GM18498 (cell line): ENCODE results near the gene MED27.
"Not testable (repeated sequence)": the region's sequence is repeated elsewhere in the genome, so short reads cannot be mapped to it uniquely, and the experiment has no call there.

Experiments
- ATAC-seq: cut with Tn5 transposase; IDR thresholded peaks from one replicate; pipeline ENCODE4 v1.9.1; 2021; ENCODE audit warnings: mild to moderate bottlenecking, moderate library complexity; ENCODE audit not compliant: unreplicated experiment

The MED27 gene

DNA sequence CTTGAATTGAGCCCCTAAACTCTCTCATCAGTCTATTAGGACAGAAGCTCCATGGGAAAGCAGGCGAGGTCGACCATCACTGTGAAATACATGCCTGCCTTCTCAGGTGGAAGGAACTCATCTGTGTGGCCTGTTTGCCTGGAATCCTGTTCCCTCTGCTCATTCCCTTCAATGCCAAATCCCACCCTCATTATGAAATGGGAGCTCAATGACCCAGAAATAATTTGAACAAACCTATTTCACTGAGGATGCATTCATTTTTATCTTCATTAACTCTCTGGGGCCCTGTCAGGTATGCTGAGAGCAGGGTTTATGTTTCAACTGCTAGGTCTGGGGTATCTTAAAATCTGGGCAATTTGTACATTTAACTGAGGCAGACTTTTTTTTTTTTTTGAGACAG lies 142.2 kb downstream of the MED27 start:
- ATAC-seq: no peak

DNA sequence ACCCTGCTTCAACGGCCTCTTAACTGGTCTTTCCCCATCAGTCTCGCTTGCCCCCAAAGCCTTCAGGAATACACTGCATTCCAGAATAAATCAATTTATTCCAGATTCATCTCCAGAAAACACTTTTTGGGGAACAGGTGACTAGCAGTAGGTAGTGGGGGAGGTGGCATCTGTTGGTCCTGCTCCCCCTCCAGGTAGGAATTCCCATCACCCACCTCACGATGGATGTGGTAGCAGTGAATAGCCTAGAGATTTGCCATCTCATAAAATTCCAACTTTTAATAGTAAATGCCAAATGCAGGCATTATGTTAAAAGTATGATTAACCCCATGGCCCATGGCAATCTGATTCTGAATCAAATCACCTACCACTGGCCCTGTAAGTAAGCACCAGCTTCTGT lies 142.7 kb downstream of the MED27 start:
- ATAC-seq: no peak

DNA sequence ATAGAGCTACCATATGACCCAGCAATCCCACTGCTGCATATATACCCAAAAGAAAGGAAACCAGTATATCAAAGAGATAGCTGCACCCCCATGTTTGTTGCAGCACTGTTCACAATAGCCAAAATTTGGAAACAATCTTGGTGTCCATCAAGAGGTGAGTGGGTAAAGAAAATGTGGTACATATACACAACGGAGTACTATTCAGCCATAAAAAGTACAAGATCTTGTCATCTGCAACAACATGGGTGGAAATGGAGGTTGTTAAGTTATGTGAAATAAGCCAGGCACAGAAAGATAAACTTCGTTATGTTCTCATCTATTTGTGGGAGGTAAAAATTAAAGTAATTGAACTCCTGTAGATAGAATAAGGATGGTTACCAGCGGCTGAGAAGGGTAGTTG lies 145.0 kb downstream of the MED27 start:
- no peak for ATAC-seq

DNA sequence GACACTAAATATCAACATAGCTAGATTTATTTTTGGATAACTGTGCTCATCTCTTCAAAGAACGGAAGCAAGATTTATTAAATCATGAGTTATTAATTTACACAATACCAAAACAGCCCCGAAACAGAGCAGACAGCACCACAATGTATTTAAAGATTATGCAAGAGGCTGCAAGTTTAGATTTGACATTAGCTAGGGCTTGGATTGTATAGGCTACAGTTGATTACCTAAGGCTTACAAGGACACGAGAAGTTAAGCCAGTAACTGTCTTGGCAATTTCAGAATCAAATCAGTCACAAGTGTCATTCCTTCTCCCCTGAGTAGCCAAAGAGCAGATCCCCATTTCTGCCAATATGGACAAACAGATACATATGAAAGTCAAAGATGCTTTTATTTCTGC lies 152.6 kb downstream of the MED27 start:
- no peak for ATAC-seq

DNA sequence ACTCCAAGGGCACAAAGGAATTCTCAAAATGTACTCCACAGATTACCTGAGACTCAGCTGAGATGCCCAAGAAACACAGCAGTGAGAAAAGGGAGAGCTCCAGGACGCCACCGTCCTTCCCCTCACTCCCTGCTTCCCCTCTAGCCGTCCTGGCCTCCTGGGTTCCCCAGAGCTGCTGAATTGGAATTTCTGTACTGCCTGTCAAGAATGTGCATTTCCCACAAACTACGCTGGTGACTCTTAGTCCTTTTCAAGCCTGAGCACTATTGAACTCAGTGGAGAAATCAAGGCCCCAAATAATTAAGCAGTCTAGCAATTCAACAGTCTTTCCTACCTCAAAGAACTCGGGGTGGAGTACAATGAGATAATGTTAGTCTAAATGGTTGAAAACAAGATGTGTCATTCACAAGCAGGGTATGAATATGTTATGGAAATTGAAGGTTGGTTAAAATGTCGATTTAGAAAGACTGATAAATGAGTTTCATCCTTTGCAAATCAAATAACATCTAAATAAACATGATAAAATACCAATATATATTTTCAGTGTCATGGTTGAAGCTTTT lies 153.2 kb downstream of the MED27 start:
- no peak for ATAC-seq

DNA sequence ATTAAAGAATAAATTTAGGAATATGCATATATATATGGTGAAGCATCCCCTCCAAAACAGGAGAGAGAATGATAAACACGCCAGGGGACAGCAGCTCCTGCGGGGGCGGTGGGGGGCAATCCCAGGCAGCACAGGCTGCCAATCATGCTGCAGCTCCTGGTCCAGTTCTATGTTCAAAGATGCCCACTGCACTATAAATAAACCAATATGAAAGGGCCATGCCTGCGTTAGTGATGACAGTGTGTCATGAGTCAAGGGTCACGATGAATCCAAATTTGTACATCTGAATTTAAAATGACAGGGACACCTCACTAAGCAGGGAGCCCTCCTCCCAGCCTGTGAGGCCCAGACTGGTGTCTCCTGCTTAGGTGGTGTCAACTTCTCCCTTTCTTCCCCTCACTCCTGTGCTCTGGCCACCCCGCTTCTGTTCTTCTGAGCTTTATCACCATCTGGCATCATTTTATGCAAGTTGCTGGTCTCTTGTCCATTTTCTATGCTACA lies 153.9 kb downstream of the MED27 start:
- no peak for ATAC-seq

DNA sequence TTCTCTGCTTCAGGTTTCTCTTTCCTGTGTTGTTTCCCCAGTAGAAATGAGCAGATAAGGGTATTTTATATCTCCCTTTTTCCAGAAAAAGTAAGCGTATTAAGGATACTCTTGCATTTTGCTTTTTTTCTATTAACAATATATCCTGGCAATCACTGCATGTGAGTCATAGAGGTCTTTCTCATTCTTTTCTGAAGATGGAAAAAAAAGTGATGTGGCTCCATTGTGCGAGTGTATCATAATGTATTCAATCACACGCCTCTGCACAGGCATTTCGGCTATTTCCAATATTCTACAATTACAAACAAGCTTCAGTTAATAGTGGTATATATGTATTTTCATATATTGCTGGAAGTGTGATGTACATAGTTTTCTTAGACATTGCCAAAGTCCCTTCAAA lies 155.9 kb downstream of the MED27 start:
- ATAC-seq: no peak

DNA sequence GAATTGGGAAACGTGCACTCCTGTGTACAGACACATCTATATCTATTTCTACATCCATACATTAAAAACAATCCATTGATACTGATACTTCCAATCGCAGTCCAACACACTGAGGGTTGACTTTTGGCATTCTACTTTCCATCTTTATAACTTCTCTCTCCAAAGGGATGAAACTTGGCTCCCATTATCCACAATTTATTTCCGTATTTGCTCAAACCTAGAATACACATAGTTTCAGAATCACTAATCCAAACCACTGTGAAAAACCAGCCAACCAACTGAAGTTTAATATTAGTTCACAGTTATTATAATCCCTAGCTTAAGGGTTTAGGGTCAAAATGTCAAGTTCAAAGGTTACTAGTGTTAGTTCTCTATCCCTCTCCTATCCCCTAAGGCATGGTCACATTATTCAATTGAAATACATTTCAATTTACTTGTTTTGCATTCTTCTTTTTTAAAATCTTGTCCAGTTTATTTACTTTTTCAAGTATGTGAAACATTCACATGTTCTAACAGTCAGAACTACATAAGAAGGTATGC lies 156.5 kb downstream of the MED27 start:
- ATAC-seq: no peak

DNA sequence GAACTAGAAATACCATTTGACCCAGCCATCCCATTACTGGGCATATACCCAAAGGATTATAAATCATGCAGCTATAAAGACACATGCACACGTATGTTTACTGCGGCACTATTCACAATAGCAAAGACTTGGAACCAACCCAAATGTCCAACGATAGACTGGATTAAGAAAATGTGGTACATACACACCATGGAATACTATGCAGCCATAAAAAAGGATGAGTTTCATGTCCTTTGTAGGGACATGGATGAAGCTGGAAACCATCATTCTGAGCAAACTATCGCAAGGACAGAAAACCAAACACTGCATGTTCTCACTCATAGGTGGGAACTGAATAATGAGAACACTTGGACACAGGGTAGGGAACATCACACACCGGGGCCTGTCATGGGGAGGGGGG lies 158.0 kb downstream of the MED27 start:
- ATAC-seq: not testable (repeated sequence)

DNA sequence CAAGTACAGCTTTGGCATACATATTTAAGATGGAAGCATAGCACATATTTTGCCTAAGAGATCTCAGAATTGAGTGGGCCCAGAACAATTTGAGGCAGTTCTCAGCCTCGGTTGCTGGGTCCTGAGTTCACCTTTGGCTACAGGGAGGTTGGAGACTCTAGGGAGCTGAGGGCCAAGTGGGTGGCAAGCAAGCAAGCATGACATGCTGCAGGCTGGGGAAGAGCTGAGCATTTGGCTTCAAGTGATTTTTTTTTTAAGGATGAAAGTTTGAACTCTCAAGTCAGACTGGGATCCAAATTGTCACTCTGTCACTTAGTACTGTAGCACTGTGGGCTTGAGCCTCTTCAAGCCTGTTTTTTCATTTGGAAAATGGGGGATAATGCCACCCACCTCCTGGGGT lies 160.5 kb downstream of the MED27 start:
- ATAC-seq: no peak

DNA sequence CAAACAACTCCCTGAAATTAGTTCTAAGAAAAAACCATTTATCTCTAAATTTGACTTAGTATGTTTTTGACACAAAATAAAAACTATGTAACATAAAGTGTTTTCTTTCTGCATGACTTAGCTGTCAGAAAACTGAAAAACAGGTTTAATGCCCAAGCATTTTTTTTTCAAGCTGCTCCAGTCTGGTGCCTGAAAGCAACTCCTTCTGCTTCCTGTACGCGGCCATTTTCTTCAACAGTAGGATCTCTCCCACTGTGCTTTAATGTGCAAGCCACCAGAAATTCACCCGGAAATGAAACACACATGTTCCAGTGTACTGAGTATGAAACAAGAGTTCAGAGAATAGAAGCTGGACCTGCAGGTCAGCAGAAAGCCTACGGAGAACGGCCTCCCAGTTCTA lies 161.2 kb downstream of the MED27 start:
- ATAC-seq: no peak

DNA sequence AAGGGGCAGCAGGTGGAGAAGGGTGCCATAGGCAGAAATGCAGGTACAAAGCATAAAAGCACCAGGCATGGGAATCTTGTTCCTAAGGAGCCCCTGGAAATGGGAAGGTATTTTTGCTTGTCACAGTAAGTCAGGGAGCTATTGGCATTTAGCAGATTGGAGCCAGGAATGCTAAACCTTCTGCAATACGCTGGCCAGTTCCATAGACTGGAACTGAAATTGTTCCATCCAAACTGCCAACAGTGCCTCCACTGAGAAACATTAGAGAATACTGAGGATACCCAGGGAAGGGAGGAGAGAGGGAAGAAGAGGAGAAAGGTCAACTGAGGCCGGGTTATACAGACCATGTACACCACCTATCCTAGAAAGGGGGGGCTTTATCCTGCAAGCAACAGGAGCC lies 162.7 kb downstream of the MED27 start:
- ATAC-seq: no peak

DNA sequence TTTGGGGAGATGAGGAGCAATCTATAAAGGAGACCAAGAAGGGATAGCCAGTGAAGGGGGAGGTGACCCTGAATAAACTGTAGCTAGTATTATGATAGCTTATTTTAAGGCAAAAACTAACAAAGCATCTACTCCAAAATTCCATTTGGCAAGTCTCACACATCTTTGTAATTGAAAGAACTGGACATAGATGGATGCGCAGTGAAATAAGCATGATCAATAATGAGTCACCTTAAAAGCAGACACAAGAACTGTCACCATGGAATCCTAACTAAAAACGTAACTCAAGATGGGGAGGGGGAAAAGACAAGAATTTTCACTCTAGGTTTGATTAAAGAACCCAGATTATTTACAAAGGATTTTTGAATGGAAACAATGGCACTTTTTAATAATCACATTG lies 164.5 kb downstream of the MED27 start:
- ATAC-seq: no peak

DNA sequence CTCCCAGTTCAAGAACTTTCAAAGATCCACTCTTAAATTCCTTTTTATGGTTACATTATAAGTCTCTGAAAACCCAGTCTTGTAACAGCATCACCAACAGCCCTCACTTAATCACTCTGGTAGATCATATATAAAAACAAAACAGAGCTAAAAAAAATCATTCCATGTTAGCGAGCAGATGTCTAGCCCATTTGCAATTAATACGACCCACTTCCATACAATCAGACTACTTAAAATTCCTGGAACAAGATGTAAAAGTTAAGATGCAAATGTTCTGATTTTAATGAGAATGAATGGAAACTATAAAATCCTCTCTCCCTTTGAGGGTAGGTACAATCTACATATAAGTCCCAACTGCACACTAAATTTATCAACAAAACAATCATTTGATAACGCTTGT lies 167.0 kb downstream of the MED27 start:
- no peak for ATAC-seq

DNA sequence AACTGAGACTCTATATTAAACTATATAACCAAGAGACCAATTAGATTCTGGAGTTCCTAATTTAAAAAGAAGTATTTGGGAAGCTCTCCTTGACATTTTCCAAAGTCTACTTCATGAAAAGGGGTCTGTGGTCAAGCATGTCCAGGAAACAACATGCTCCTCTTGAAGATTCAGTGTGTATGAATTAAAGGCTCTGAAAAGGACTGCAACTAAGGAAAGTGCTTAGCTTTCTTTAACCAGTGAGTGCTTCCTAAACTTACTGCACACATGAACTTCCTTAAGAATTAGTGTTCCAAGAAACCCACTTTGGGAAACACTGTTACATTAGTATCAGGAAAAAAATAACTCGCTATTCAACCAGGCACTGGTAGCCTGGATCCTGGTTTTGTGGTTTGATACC lies 167.6 kb downstream of the MED27 start:
- ATAC-seq: no peak

DNA sequence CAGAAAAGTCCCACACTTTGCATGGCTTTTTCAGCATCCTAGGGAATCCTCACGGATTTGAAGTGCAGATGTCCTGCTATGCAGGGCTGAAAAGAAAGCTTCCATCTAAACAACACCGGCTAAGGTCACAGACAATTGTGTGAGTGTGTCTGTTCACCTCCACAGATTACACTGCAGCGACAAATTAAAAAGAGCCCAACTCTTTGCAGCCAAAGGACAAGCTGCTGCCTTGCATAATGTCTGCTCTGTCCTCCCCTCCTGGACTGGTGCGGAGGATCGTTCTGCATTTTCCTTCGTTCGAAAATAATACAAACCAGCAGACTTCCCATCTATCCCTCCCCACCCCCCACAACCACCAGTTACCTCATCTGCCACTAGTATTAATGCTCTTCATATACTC lies 169.1 kb downstream of the MED27 start:
- no peak for ATAC-seq

DNA sequence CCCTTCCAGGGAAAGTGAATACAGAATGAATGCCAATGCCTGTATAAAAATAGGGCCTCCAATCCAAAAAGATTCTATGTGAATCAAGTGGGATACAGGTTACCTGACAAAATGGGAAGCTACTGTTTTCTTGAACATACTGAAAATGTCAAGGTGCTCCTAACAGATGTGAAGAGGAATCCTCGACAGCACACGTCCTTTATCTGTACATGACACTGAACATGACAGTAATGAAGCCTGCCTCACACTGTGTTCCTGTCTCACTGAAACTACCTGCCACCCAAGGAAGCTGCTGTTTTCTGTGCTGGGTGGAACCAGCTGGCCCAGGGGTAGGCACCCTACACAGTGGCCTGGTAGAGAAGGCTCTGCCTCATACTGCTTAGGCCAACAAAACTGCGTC lies 174.5 kb downstream of the MED27 start:
- no peak for ATAC-seq

DNA sequence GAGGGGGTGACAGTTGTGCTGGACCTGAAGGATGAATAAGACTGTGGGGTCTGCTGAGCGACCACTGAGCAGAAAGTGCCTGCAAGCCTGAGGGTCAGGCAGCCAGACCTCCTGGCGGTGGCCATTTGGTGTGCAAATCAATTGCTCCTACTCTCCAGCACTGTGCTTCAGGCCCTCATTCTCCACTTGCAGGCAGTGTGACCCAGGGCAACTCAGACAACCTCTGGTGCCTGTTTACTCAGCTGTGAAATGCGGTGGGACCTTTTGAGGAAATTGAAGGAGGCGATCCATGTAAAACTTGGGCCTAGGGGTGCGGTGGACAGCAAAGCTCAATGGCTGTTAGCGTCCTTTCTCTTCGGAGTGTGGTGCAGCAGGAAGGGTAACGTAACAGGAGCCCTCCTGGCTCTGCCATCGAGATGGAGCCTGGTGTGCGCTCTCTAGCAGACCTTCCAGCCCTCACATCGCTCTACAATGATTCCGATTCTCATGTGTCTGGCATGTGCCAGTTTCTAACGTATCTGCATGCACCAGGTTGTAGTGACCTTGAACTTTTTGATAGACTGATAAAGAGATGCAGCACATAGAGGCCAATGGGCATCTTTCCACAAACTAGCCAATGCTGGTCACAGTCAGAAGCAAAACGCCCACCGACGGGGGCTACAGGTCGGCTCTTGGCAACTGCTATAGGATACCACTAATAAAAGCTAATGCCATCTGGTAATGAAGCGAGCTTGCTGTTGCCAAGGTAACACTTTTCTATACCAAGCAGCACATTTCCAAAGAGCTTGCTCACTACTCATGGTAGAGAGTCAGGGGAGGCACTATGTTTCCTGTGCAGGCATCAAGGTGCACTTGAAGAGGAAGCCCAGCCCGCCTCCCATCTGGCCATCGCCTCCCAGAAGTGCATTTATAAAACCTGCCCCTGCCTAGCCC lies 180.1 kb downstream of the MED27 start:
- no peak for ATAC-seq

DNA sequence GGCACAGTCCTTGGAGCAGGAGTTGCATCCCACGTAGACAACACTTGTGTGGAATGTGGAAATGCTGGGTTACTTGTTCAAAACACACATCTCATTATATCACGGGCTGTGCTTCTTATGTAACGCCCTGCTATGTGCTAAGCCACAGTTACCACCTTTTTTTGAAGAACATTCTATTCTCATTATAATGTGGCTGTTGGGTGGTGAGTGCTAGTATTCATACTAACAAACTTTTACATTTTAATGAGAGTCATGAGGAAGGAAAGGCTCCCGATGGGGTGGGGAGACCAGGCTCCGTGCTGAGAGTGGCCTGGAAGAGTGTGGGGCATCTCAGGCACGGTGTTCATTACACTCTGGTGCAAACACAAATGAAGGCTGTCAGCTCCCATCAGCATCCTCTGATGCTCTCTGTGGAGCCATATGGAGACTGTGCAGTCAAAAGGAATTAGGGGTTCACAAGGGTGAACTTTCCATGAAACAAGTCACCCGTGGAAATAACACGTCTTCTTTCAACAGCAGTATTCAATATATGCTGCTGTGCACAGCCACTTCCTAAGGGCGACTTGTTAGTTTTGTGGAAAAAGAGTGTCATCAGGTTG lies 186.7 kb downstream of the MED27 start:
- no peak for ATAC-seq

DNA sequence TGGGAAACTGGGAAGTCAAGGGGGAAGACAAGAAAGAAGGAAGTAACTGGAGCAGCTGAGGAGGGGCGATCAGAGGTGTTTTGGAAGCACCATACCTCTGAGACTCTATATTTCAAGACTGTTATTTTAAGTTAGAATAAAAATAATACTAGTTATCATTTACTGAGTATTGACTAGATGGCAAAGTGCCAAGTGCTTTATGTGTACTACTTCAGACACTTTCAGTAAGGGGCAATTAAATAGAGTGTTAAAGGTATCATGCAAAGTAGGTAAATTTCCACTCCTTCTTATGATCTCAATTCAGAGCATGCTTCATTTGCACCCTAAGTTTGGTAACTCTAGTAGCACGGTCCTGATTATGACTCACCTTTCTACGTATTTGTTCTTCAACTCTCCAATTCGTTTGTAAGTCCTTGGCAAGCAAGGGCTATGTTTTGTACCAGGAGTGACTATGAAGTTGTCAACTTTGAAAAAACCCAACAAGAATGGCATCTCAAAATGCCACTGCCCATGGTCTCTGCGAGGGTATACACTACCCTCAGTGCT lies 187.4 kb downstream of the MED27 start:
- no peak for ATAC-seq

DNA sequence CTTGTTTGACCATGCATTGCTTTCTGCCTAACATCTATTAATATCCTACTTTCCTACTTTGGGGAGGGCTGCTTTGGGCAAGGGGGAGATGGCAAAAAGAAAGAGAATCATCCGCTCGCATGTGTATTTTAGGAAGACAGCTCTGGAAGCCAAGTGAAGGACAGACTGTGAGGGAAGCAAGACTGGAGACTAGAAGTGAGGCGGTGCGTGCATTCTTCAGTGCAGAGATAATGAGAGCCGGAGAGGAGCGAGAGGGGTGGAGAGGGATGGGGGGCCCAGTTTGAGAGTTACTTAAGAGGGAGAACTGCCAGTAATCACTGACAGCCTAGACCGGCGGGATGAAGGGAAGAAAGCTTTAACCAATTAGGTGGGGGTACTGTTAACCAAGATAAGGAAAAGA lies 188.1 kb downstream of the MED27 start:
- no peak for ATAC-seq
